GM10266 (cell line): ENCODE results near the gene KCNB1.

Experiments
- DNase-seq: peaks from one replicate; pipeline ENCODE4 v3.0.0; 2012; ENCODE audit errors: extremely low spot score
- TF ChIP-seq, protein P1 (sequence below): IDR thresholded peaks from 2 replicates; pipeline ENCODE4 v1.5.1; 2012; ENCODE audit warnings: mild to moderate bottlenecking, low read depth; ENCODE audit not compliant: control insufficient read depth, insufficient read depth; ENCODE audit errors: missing control alignments

KCNB1 gene

DNA sequence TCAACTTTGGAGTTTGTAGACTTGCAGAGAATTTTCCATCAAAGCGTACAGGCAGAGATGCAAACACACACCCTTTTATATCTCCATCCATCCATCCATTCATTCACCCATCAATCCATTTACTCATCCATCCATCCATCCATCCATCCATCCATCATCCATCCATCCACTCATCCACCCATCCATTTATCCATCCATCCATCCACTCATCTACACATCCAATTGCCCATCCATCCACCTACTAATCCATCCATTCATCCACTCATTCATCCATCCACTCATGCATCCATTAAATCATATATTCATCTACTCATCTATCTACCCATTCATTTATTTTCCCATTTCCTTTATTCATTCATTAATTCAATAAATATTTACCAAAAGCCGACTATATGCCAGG, 52.1 kb downstream of the KCNB1 start:
- DNase-seq, result no peak
- TF ChIP-seq, protein P1, sequence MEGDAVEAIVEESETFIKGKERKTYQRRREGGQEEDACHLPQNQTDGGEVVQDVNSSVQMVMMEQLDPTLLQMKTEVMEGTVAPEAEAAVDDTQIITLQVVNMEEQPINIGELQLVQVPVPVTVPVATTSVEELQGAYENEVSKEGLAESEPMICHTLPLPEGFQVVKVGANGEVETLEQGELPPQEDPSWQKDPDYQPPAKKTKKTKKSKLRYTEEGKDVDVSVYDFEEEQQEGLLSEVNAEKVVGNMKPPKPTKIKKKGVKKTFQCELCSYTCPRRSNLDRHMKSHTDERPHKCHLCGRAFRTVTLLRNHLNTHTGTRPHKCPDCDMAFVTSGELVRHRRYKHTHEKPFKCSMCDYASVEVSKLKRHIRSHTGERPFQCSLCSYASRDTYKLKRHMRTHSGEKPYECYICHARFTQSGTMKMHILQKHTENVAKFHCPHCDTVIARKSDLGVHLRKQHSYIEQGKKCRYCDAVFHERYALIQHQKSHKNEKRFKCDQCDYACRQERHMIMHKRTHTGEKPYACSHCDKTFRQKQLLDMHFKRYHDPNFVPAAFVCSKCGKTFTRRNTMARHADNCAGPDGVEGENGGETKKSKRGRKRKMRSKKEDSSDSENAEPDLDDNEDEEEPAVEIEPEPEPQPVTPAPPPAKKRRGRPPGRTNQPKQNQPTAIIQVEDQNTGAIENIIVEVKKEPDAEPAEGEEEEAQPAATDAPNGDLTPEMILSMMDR, result no peak

DNA sequence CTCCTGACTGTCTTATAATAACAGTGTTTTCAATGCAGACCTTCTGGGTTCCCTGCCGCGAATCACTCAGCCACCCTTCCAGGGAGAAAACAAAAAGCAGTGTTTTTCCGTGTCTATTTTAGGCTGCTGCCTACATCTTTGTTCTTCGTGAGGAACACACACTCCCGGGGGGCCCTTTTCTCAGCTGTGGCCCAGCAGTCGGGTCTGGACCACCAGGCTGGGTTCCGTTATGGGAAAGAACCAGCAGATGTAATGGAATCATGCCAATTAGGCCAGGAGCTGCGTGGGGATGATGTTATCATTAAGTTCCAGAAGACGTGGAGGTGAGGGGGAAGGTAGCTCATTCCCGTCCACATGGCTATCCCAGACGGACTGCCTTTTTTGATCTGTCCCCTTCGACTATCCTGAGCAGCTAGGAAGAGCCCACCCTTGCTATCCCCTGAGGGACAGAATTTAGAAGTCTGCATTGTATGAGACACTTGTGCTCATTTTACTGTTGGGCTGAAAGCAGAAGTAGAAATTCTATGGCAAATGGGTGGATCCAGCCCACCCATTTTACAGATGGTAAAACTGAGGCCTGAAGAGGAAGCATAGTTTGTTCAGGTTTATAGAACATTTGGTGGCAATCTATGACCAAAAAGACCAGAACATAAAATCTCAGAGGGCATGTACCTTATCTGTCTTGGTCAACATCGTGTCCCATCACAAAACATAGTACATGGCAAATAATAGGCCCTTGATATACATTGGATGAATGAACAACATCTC, 54.5 kb downstream of the KCNB1 start:
- no peak for DNase-seq
- TF ChIP-seq, protein P1, result no peak

DNA sequence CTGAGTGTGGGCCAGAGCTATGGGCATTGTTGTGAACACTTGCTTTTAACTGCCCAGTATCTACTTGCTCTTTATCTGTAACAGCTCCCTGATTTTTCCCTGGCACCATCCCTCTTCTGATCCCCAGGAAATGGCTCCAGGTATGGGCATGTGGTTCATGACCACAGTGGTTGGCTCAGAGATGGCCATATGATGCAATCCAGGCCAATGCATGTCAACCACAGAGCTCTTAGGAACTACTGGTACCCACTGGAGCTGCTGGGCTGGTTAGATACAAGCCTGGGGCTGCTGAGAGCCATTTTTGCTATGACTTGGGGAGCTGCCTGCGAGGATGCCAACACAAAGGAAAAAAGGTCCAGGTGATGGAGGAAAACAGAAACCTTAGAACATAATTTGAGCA, 55.6 kb downstream of the KCNB1 start:
- TF ChIP-seq, protein P1, result no peak
- DNase-seq, result no peak

DNA sequence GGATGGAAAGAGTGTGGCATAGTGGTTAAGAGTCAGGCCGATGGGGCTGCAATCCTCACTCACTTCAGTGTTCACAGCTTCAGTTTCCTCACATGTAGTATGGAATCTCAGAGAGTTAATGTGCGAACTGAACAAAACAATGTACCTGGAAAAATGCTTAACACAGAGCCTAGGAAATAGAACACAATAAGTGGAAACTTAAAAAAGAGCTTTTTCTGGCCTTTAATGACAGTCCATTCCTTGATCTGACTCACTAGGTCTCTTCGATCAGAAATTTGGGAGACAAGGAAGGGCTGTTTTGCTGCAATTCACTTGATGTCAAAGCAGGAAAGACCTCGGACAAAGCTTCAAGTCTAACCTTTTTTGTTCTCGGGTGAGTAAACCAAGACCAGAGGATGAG, 56.1 kb downstream of the KCNB1 start:
- TF ChIP-seq, protein P1, result no peak
- no peak for DNase-seq

DNA sequence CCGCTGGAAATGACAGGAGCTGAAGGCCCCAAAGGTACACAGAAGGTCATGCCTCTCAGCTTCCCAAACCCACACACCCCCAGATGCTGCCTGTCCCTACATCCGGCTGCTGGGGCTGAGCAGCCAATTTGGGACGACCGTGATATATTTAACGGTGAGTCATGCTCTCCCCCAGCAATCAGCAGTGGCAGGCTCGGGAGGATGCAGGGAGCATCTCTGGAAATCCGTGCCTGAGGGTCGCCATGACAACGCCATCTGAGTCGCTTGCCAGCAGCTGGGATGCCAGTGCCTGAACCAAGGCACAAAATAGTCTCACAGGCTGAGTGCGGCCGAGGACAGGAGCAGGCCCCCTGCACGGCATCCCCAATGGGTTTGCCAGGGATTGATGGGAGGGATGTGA, 57.9 kb downstream of the KCNB1 start:
- no peak for DNase-seq
- TF ChIP-seq, protein P1, result no peak

DNA sequence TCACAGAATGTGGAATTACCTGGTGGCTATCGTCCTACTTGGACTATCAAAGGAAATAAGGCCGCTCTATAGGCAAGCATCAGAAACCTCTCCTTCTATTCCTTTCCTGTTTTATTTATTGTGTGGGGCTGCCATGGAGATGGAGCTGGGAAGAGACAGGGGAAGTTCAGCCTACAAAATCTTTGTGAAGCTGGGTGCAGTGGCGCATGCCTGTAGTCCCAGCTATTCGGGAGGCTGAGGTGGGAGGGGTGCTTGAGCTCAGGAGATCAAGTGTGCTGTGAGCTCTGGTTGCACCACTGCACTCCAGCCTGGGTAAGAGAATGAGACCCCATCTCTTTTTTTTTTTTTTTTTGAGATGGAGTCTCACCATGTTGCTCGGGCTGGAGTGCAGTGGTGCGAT, 60.3 kb downstream of the KCNB1 start:
- TF ChIP-seq, protein P1, result no peak
- DNase-seq, result no peak

DNA sequence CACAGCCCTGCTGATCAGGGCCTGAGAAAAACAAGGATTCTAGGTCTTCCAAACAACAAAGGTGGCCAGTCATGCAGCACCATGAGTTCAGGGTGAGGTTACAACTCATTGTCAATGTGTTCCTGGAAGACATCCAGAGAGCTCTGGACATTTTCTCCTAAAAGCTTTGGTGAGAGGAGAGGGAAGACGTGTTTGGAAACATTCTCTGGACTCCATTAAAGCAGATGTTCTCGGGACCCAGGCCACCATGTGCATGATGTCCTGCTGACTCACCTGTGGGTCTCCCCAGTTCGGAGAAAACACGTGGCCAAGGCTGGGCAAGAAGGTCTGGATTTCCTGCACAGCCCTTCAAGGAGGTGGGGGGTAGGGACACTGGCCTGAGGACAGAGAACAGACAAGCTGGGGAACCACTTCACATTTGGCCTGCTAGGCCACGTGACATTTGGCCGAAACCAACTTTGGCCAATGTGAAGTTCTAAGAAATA, 61.6 kb downstream of the KCNB1 start:
- no peak for DNase-seq
- TF ChIP-seq, protein P1, result no peak
